ENCODE measurements around the gene SAXO1. TPM values are rescaled to one million over a fixed set of nuclear protein-coding genes. Genes with fewer than 3 reads are reported as not detected.

Gene SAXO1
- total and polyA plus RNA-seq, 7 experiments from 2014 or later, result 0.13 to 0.45 (median 0.30) TPM; not detected in 3

- Histone ChIP-seq H3K27me3 (ENCODE audit: control insufficient read depth in 2 of 2, insufficient read depth in 2 of 2, low read length in 2 of 2) (no peaks in the 10 kb centered on the region), H3K9me3 (ENCODE audit: control insufficient read depth in 2 of 3, low read length in 3 of 3) (peaks cover 0 to 17% (median 0%) of the 10 kb centered on the region in 3 experiments), H3K36me3 (ENCODE audit: control insufficient read depth in 2 of 3, insufficient read depth in 3 of 3, low read length in 3 of 3) (no peaks in the 10 kb centered on the region), H3K4me3 (ENCODE audit: low read length) (no peak overlapping the region), H3K4me1 (ENCODE audit: control insufficient read depth in 2 of 2, insufficient read depth in 2 of 2, low read length in 2 of 2) (no peaks in the 10 kb centered on the region), H3K27ac (ENCODE audit: low read depth, low read length) (no peak overlapping the region)
- ATAC-seq, result no peak
- H3K4me1 Mint-ChIP-seq, result peaks cover 0 to 17% (median 0%) of the 10 kb centered on the region in 7 donors
- no peak overlapping the region for H3K27ac Mint-ChIP-seq
- DNase-seq, result no peak
- ChIA-PET POLR2A (no interaction called here), CTCF (no interaction called here)
- no peak overlapping the region for H3K4me3 Mint-ChIP-seq
- H3K9me3 Mint-ChIP-seq, result peaks cover 7 to 30% (median 15%) of the 10 kb centered on the region in 11 donors
- H3K36me3 Mint-ChIP-seq, result peaks cover 0 to 17% (median 9%) of the 10 kb centered on the region in 5 donors
- intact Hi-C loops (cut with micrococcal nuclease), result no loop called here
- H3K27me3 Mint-ChIP-seq, result peaks cover 0 to 19% (median 9%) of the 10 kb centered on the region in 5 donors
Observed at GRCh38 chr9:18891946-18892670, 140.9 kb downstream of the SAXO1 start.

GRCh38 chr9:18890372-18890771 is 142.6 kb downstream of the SAXO1 start:
- Histone ChIP-seq H3K4me3 (ENCODE audit: low read length) (no peak overlapping the region), H3K9me3 (ENCODE audit: control insufficient read depth in 2 of 3, low read length in 3 of 3) (peaks cover 0 to 3% (median 0%) of the 10 kb centered on the region in 3 experiments), H3K4me1 (ENCODE audit: control insufficient read depth in 2 of 2, insufficient read depth in 2 of 2, low read length in 2 of 2) (no peaks in the 10 kb centered on the region), H3K27ac (ENCODE audit: low read depth, low read length) (no peak overlapping the region), H3K36me3 (ENCODE audit: control insufficient read depth in 2 of 3, insufficient read depth in 3 of 3, low read length in 3 of 3) (no peaks in the 10 kb centered on the region), H3K27me3 (ENCODE audit: control insufficient read depth in 2 of 2, insufficient read depth in 2 of 2, low read length in 2 of 2) (no peaks in the 10 kb centered on the region)
- Mint-ChIP-seq H3K36me3 (peaks cover 0 to 9% (median 5%) of the 10 kb centered on the region in 5 donors), H3K9me3 (peaks cover 2 to 20% (median 7%) of the 10 kb centered on the region in 11 donors), H3K4me3 (no peak overlapping the region), H3K27me3 (peaks cover 0 to 25% (median 10%) of the 10 kb centered on the region in 5 donors), H3K27ac (no peak overlapping the region), H3K4me1 (peaks cover 0 to 9% (median 0%) of the 10 kb centered on the region in 7 donors)
- CTCF ChIA-PET, result no interaction called here
- POLR2A ChIA-PET, result interaction anchor here (0.5 kb wide), 1 partner anchor 161 kb away, joined by 3 read pairs; no protein-coding TSS in a partner anchor
- intact Hi-C loops (cut with micrococcal nuclease), result no loop called here
- DNase-seq (no peak), ATAC-seq (no peak)

- ChIA-PET POLR2A (no interaction called here), CTCF (no interaction called here)
- ATAC-seq (no peak), DNase-seq (no peak)
- Mint-ChIP-seq H3K36me3 (peaks cover 0 to 5% (median 2%) of the 10 kb centered on the region in 5 donors), H3K9me3 (peaks cover 2 to 14% (median 4%) of the 10 kb centered on the region in 11 donors), H3K27ac (no peak overlapping the region), H3K4me3 (no peak overlapping the region), H3K4me1 (peaks cover 0 to 9% (median 0%) of the 10 kb centered on the region in 7 donors), H3K27me3 (peaks cover 2 to 31% (median 12%) of the 10 kb centered on the region in 5 donors)
- intact Hi-C loops (cut with micrococcal nuclease), result no loop called here
- Histone ChIP-seq H3K36me3 (ENCODE audit: control insufficient read depth in 2 of 3, insufficient read depth in 3 of 3, low read length in 3 of 3) (no peaks in the 10 kb centered on the region), H3K9me3 (ENCODE audit: control insufficient read depth in 2 of 3, low read length in 3 of 3) (no peaks in the 10 kb centered on the region), H3K4me3 (ENCODE audit: low read length) (no peak overlapping the region), H3K4me1 (ENCODE audit: control insufficient read depth in 2 of 2, insufficient read depth in 2 of 2, low read length in 2 of 2) (no peaks in the 10 kb centered on the region), H3K27me3 (ENCODE audit: control insufficient read depth in 2 of 2, insufficient read depth in 2 of 2, low read length in 2 of 2) (no peaks in the 10 kb centered on the region), H3K27ac (ENCODE audit: low read depth, low read length) (no peak overlapping the region)
Observed at GRCh38 chr9:18889550-18889949, 143.5 kb downstream of the SAXO1 start.

GRCh38 chr9:18888290-18888689 is 144.7 kb downstream of the SAXO1 start:
- ATAC-seq, result no peak
- no peak overlapping the region for H3K27ac ChIP-seq (ENCODE audit: low read depth, low read length)
- H3K4me1 ChIP-seq (ENCODE audit: control insufficient read depth in 2 of 2, insufficient read depth in 2 of 2, low read length in 2 of 2), result no peaks in the 10 kb centered on the region
- no peak for DNase-seq
- CTCF ChIA-PET, result no interaction called here
- no peaks in the 10 kb centered on the region for H3K9me3 ChIP-seq (ENCODE audit: control insufficient read depth in 2 of 3, low read length in 3 of 3)
- Mint-ChIP-seq H3K27me3 (peaks cover 4 to 33% (median 15%) of the 10 kb centered on the region in 5 donors), H3K4me1 (peaks cover 0 to 6% (median 0%) of the 10 kb centered on the region in 7 donors), H3K4me3 (no peak overlapping the region), H3K27ac (no peak overlapping the region), H3K9me3 (peaks cover 0 to 9% (median 3%) of the 10 kb centered on the region in 11 donors), H3K36me3 (no peaks in the 10 kb centered on the region)
- H3K4me3 ChIP-seq (ENCODE audit: low read length), result no peak overlapping the region
- no peaks in the 10 kb centered on the region for H3K27me3 ChIP-seq (ENCODE audit: control insufficient read depth in 2 of 2, insufficient read depth in 2 of 2, low read length in 2 of 2)
- no peaks in the 10 kb centered on the region for H3K36me3 ChIP-seq (ENCODE audit: control insufficient read depth in 2 of 3, insufficient read depth in 3 of 3, low read length in 3 of 3)
- intact Hi-C loops (cut with micrococcal nuclease), result no loop called here
- POLR2A ChIA-PET, result no interaction called here

- Histone ChIP-seq H3K9me3 (ENCODE audit: control insufficient read depth in 2 of 3, low read length in 3 of 3) (no peaks in the 10 kb centered on the region), H3K27ac (ENCODE audit: low read depth, low read length) (no peak overlapping the region), H3K36me3 (ENCODE audit: control insufficient read depth in 2 of 3, insufficient read depth in 3 of 3, low read length in 3 of 3) (no peaks in the 10 kb centered on the region), H3K4me1 (ENCODE audit: control insufficient read depth in 2 of 2, insufficient read depth in 2 of 2, low read length in 2 of 2) (no peaks in the 10 kb centered on the region), H3K4me3 (ENCODE audit: low read length) (no peak overlapping the region), H3K27me3 (ENCODE audit: control insufficient read depth in 2 of 2, insufficient read depth in 2 of 2, low read length in 2 of 2) (no peaks in the 10 kb centered on the region)
- Mint-ChIP-seq H3K27me3 (peaks cover 5 to 33% (median 16%) of the 10 kb centered on the region in 5 donors), H3K27ac (no peak overlapping the region), H3K36me3 (no peaks in the 10 kb centered on the region), H3K4me1 (peaks cover 0 to 6% (median 0%) of the 10 kb centered on the region in 7 donors), H3K4me3 (no peak overlapping the region), H3K9me3 (peaks cover 0 to 6% (median 4%) of the 10 kb centered on the region in 11 donors)
- POLR2A ChIA-PET, result no interaction called here
- ATAC-seq, result no peak
- intact Hi-C loops (cut with micrococcal nuclease), result no loop called here
- no peak for DNase-seq
- CTCF ChIA-PET, result no interaction called here
Observed at GRCh38 chr9:18887546-18887945, 145.5 kb downstream of the SAXO1 start.

- Histone ChIP-seq H3K27ac (ENCODE audit: low read depth, low read length) (no peak overlapping the region), H3K36me3 (ENCODE audit: control insufficient read depth in 2 of 3, insufficient read depth in 3 of 3, low read length in 3 of 3) (no peaks in the 10 kb centered on the region), H3K9me3 (ENCODE audit: control insufficient read depth in 2 of 3, low read length in 3 of 3) (no peaks in the 10 kb centered on the region), H3K4me1 (ENCODE audit: control insufficient read depth in 2 of 2, insufficient read depth in 2 of 2, low read length in 2 of 2) (no peaks in the 10 kb centered on the region), H3K4me3 (ENCODE audit: low read length) (no peak overlapping the region), H3K27me3 (ENCODE audit: control insufficient read depth in 2 of 2, insufficient read depth in 2 of 2, low read length in 2 of 2) (no peaks in the 10 kb centered on the region)
- peaks cover 11 to 29% (median 20%) of the 10 kb centered on the region in 5 donors for H3K27me3 Mint-ChIP-seq
- intact Hi-C loops (cut with micrococcal nuclease), result no loop called here
- H3K4me1 Mint-ChIP-seq, result no peaks in the 10 kb centered on the region
- CTCF ChIA-PET, result no interaction called here
- peaks cover 0 to 11% (median 4%) of the 10 kb centered on the region in 11 donors for H3K9me3 Mint-ChIP-seq
- no peak overlapping the region for H3K4me3 Mint-ChIP-seq
- no peak overlapping the region for H3K27ac Mint-ChIP-seq
- H3K36me3 Mint-ChIP-seq, result no peaks in the 10 kb centered on the region
- no peak for DNase-seq
- POLR2A ChIA-PET, result no interaction called here
- no peak for ATAC-seq
Observed at GRCh38 chr9:18881758-18882157, 151.3 kb downstream of the SAXO1 start.

- Histone ChIP-seq H3K27ac (ENCODE audit: low read depth, low read length) (no peak overlapping the region), H3K4me3 (ENCODE audit: low read length) (no peak overlapping the region), H3K27me3 (ENCODE audit: control insufficient read depth in 2 of 2, insufficient read depth in 2 of 2, low read length in 2 of 2) (no peaks in the 10 kb centered on the region), H3K9me3 (ENCODE audit: control insufficient read depth in 2 of 3, low read length in 3 of 3) (no peaks in the 10 kb centered on the region), H3K36me3 (ENCODE audit: control insufficient read depth in 2 of 3, insufficient read depth in 3 of 3, low read length in 3 of 3) (no peaks in the 10 kb centered on the region), H3K4me1 (ENCODE audit: control insufficient read depth in 2 of 2, insufficient read depth in 2 of 2, low read length in 2 of 2) (no peaks in the 10 kb centered on the region)
- ATAC-seq, result no peak
- Mint-ChIP-seq H3K36me3 (no peaks in the 10 kb centered on the region), H3K4me1 (peaks cover 0 to 13% (median 0%) of the 10 kb centered on the region in 7 donors), H3K9me3 (peaks cover 0 to 24% (median 3%) of the 10 kb centered on the region in 11 donors), H3K4me3 (no peak overlapping the region), H3K27ac (no peak overlapping the region), H3K27me3 (peaks cover 8 to 31% (median 21%) of the 10 kb centered on the region in 5 donors)
- CTCF ChIA-PET, result no interaction called here
- POLR2A ChIA-PET, result no interaction called here
- DNase-seq, result no peak
- intact Hi-C loops (cut with micrococcal nuclease), result no loop called here
Observed at GRCh38 chr9:18877984-18878383, 155.0 kb downstream of the SAXO1 start.
